Adrenal gland (tissue), 12 donors: ENCODE data around the gene TRAPPC2B. TPM values are rescaled to one million over a fixed set of nuclear protein-coding genes. Genes with fewer than 3 reads are reported as not detected.

ENCODE experiments used
- DNase-seq, 7 donors: peaks; one replicate each; pipeline ENCODE4 v3.0.0-alpha.2; 2019 to 2020
- H3K27ac ChIP-seq, 5 donors: fragments of 200-600 bp; sonication (generic) in 4 of 5; 1 replicate in 3 of 5; 2 replicates in 2 of 5; pipeline versions ENCODE4 v1.5.1 to v1.8.0; 2016 to 2020; ENCODE audit warnings: mild to moderate bottlenecking in 1 of 5
- H3K27me3 ChIP-seq: fragments of 200-600 bp; 2 replicates; pipeline ENCODE4 v1.8.0; 2021
- H3K36me3 ChIP-seq, 2 donors: fragments of 200-600 bp; replicated peaks in 1 of 2; 1 replicate in 1 of 2; 2 replicates in 1 of 2; pipeline versions ENCODE4 v1.5.1 to v1.8.0; 2018 to 2022
- H3K4me1 ChIP-seq, 2 donors: fragments of 200-600 bp; replicated peaks in 1 of 2; 1 replicate in 1 of 2; 2 replicates in 1 of 2; pipeline versions ENCODE4 v1.5.1 to v1.8.0; 2018 to 2021
- H3K4me3 ChIP-seq, 4 donors: fragments of 200-600 bp; sonication (generic) in 3 of 4; one replicate each; pipeline ENCODE4 v1.5.1; 2016 to 2018
- H3K9me3 ChIP-seq, 3 donors: fragments of 200-600 bp; sonication (generic) in 1 of 3; replicated peaks in 1 of 3; 1 replicate in 2 of 3; 2 replicates in 1 of 3; pipeline versions ENCODE4 v1.5.1 to v1.8.0; 2016 to 2021
- CTCF ChIP-seq, 6 experiments: fragments of 450-650 bp in 4 of 6; fragments of 200-600 bp in 2 of 6; sonication (generic) in 1 of 6; IDR thresholded peaks; 1 replicate in 5 of 6; 2 replicates in 1 of 6; pipeline versions ENCODE4 v1.5.1 to v1.8.0; 2016 to 2021; ENCODE audit warnings: antibody characterized with exemption in 6 of 6, mild to moderate bottlenecking in 2 of 6, moderate library complexity in 1 of 6
- POLR2A ChIP-seq, 2 donors: fragments of 450-650 bp; IDR thresholded peaks; one replicate each; pipeline ENCODE4 v1.6.1; 2017; ENCODE audit warnings: antibody characterized with exemption in 2 of 2, mild to moderate bottlenecking in 2 of 2, moderate library complexity in 1 of 2
- WGBS, 4 donors: extraction: QIAGEN DNeasy Blood & Tissue Kit in 2 of 4; methylation state at CpG; one replicate each; pipeline versions ENCODE4 v1.1.5 to v1.1.7; 2013 to 2017; 5-methylcytosine and 5-hydroxymethylcytosine counted together
- intact Hi-C, 2 donors: fragments of 100-400 bp; cut with DNase I; formaldehyde crosslinking; loops; one replicate each; pipeline versions ENCODE4 v1.14.1 to v1.15.0; 2022 to 2023
- polyA plus RNA-seq, 3 donors: library from polyadenylated mRNA; stranded (reverse); fragments of 200-250 nt in 2 of 3; fragments of 350-450 nt in 1 of 3; fragmentation: Illumina TruSeq in 1 of 3; extraction: RNeasy Lipid Tissue Mini Kit (QIAGEN cat#74804) in 1 of 3; gene quantifications; one replicate each; pipeline ENCODE4 v1.2.3, GENCODE V29; 2013 to 2014
- total RNA-seq, 9 donors: library from RNA; depleted of rRNA in 4 of 9; stranded (reverse); fragments of >200 nt in 4 of 9; fragments of 120-200 nt in 1 of 9; fragmentation: NEBNext Ultra II Directional in 1 of 9; extraction: Animal tissue kit (Norgen Biotek cat#: 25700) in 1 of 9; gene quantifications; one replicate each; pipeline versions ENCODE4 v1.1.0 to v1.2.4, GENCODE V29; 2013 to 2023
- donor health status: healthy with polysubstance abuse.
- donor health status: Bipolar disorder and iron deficiency.
- donor health status: DM: yes; HTN: yes; CAD: no.
- donor health status: DM: no; HTN: no; CAD: no.
- donor health status: DM: no; HTN: no; CAD: no.
- donor health status: DM: yes; HTN: yes; CAD: no.

The TRAPPC2B gene
- total and polyA plus RNA-seq, 12 donors: 12.6 to 72.8 (median 27.1) TPM

- Histone ChIP-seq H3K9me3 (no peaks in the 10 kb centered on the region), H3K27ac (peak within 1 kb of the TSS; percentile 78 to 96 (median 89)), H3K4me3 (peak within 1 kb of the TSS; percentile 17 to 91 (median 86)), H3K27me3 (no peaks in the 10 kb centered on the region), H3K4me1 (peaks cover 11 to 17% of the 10 kb centered on the region in 2 donors), H3K36me3 (peaks cover 0 to 6% of the 10 kb centered on the region in 2 donors)
- intact Hi-C loops: no loop called here
- TF ChIP-seq POLR2A (IDR thresholded peaks at IDR 0.05) (peak; percentile 67 to 71), CTCF (IDR thresholded peaks at IDR 0.05) (peak in 3 of 6 experiments; percentile 42 to 58 (median 44))
- peak; percentile 92 to 99 (median 97) for DNase-seq
- WGBS, 4 donors: 0 to 3% (median 0%) methylated on average over 23 to 50 of the region's 50 CpGs
Measured at GRCh38 chr19:57389730-57390598, 26.6 kb downstream of the TRAPPC2B start, which contains the start of gene ZNF548. Gene ZNF548, plus strand, starts transcription at chr19:57389854. Its CDS starts 246 bp downstream, at chr19:57390100.

- Histone ChIP-seq H3K4me3 (no peak overlapping the region), H3K36me3 (peaks cover 0 to 38% of the 10 kb centered on the region in 2 donors), H3K27me3 (no peaks in the 10 kb centered on the region), H3K4me1 (peaks cover 5 to 8% of the 10 kb centered on the region in 2 donors), H3K9me3 (peaks cover 0 to 4% (median 0%) of the 10 kb centered on the region in 3 donors), H3K27ac (no peak overlapping the region)
- no peak for DNase-seq
- TF ChIP-seq POLR2A (IDR thresholded peaks at IDR 0.05): no peak
- no peak for TF ChIP-seq CTCF (IDR thresholded peaks at IDR 0.05)
- intact Hi-C loops: no loop called here
- 86 to 98% (median 92%) methylated on average over 5 of the region's 5 CpGs for WGBS, 4 donors
Measured at GRCh38 chr19:57395710-57396109, 32.4 kb downstream of the TRAPPC2B start.

DNA sequence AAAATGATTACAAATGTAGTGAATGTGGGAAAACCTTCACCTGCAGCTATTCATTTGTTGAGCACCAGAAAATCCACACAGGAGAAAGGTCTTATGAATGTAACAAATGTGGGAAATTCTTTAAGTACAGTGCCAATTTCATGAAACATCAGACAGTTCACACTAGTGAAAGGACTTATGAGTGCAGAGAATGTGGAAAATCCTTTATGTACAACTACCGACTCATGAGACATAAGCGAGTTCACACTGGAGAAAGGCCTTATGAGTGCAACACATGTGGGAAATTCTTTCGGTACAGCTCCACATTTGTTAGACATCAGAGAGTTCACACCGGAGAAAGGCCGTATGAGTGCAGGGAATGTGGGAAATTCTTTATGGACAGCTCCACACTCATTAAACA, 35.5 kb downstream of the TRAPPC2B start:
- DNase-seq: no peak
- Histone ChIP-seq H3K4me1 (no peaks in the 10 kb centered on the region), H3K27ac (no peak overlapping the region), H3K27me3 (no peaks in the 10 kb centered on the region), H3K36me3 (peaks cover 0 to 37% of the 10 kb centered on the region in 2 donors), H3K9me3 (peaks cover 0 to 4% (median 0%) of the 10 kb centered on the region in 3 donors), H3K4me3 (no peak overlapping the region)
- no peak for TF ChIP-seq POLR2A (IDR thresholded peaks at IDR 0.05)
- TF ChIP-seq CTCF (IDR thresholded peaks at IDR 0.05): no peak
- intact Hi-C loops: no loop called here
- WGBS, 4 donors: 95 to 98% (median 97%) methylated on average over 5 of the region's 5 CpGs

GRCh38 chr19:57403737-57404563, 40.6 kb downstream of the TRAPPC2B start:
- no peak for DNase-seq
- 86 to 98% (median 95%) methylated on average over 2 to 9 of the region's 9 CpGs for WGBS, 4 donors
- no peaks in the 10 kb centered on the region for H3K27me3 ChIP-seq
- H3K27ac ChIP-seq: no peak overlapping the region
- peaks cover 0 to 8% of the 10 kb centered on the region in 2 donors for H3K36me3 ChIP-seq
- intact Hi-C loops: no loop called here
- H3K4me1 ChIP-seq: no peaks in the 10 kb centered on the region
- no peak overlapping the region for H3K4me3 ChIP-seq
- H3K9me3 ChIP-seq: peaks cover 0 to under 1% (median 0%) of the 10 kb centered on the region in 3 donors
- TF ChIP-seq POLR2A (IDR thresholded peaks at IDR 0.05) (no peak), CTCF (IDR thresholded peaks at IDR 0.05) (no peak)
